ENCODE data around the gene SLC7A4.
"Not testable (repeated sequence)": the region's sequence is repeated elsewhere in the genome, so short reads cannot be mapped to it uniquely, and the experiment has no call there.

The SLC7A4 gene

DNA sequence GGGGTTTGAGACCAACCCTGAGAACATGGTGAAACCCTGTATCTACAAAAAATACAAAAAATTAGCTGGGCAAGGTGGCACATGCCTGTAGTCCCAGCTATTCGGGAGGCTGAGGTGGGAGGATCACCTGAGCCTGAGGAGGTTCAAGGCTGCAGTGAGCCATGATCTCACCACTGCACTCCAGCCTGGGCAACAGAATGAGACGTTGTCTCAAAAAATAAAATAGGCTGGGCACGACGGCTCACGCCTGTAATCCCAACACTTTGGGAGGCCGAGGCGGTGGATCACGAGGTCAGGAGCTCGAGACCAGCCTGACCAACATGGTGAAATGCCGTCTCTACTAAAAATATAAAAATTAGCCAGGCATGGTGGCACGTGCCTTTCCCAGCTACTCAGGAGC, 32.1 kb upstream of the SLC7A4 start:
- not testable (repeated sequence) for H3K4me1 ChIP-seq (ENCODE audit: control insufficient read depth, insufficient read depth, low read length, poor library complexity, severe bottlenecking); H3K9me3 ChIP-seq (ENCODE audit: control insufficient read depth, low read length); H3K4me3 ChIP-seq (ENCODE audit: insufficient read depth, low read depth, low read length, poor library complexity, severe bottlenecking); H3K36me3 ChIP-seq (ENCODE audit: control insufficient read depth, insufficient read depth, low read length); H3K27me3 ChIP-seq (replicated peaks; ENCODE audit: control insufficient read depth, insufficient read depth, low read length, poor library complexity, severe bottlenecking); DNase-seq; H3K27ac ChIP-seq (ENCODE audit: insufficient read depth, low read length, poor library complexity, severe bottlenecking)

DNA sequence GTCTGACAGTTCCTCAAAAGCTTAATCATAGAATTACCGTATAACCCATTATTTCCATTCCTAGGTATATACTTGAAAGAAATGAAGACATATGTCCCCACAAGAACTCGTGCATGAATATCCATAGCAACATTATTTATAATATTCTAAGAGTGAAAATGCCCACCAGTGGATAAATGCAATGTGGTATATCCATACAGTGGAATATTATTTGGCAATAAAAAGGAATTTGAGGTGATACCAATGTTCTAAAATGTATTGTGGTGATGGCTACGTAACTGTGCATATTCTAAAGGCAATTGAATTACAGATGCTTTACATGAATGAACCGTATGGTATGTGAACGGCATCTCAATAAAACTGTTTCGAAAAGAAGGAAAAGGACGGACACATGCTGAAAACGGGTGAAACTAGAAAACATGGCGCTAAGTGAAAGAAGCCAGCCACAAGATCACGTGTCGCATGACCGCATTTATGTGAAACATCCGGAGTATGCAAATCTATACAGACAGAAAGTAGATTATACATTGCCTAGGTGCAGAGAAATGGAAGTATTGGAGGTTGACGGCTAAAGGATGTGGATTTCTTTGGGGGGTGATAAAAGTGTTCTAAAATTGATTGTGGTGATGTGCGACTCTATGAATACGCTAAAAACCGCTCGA, 29.4 kb upstream of the SLC7A4 start:
- H3K4me1 ChIP-seq (ENCODE audit: control insufficient read depth, insufficient read depth, low read length, poor library complexity, severe bottlenecking); H3K36me3 ChIP-seq (ENCODE audit: control insufficient read depth, insufficient read depth, low read length); H3K27me3 ChIP-seq (replicated peaks; ENCODE audit: control insufficient read depth, insufficient read depth, low read length, poor library complexity, severe bottlenecking); DNase-seq; H3K4me3 ChIP-seq (ENCODE audit: insufficient read depth, low read depth, low read length, poor library complexity, severe bottlenecking); H3K9me3 ChIP-seq (ENCODE audit: control insufficient read depth, low read length); H3K27ac ChIP-seq (ENCODE audit: insufficient read depth, low read length, poor library complexity, severe bottlenecking): not testable (repeated sequence)

DNA sequence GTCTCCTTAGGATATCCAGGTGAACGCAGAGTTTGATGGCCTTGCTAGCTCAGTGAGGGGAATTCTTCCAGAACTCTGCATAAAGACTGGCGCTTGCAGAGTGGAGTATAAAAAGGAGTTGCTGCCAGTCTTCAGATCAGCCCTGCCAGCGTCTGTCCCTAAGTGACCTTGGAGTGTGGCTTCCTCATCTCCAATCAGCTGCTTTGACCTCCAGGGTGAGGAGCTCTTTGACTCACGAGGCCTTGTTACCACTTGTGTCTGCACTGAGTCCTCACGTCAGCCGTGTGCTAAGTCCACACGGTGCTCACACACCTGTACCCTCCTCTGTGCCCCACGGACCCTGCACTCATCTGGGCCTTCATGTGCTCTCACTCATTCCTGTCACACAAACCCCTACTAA, 28.0 kb upstream of the SLC7A4 start:
- not testable (repeated sequence) for H3K27me3 ChIP-seq (replicated peaks; ENCODE audit: control insufficient read depth, insufficient read depth, low read length, poor library complexity, severe bottlenecking); DNase-seq; H3K27ac ChIP-seq (ENCODE audit: insufficient read depth, low read length, poor library complexity, severe bottlenecking); H3K36me3 ChIP-seq (ENCODE audit: control insufficient read depth, insufficient read depth, low read length); H3K9me3 ChIP-seq (ENCODE audit: control insufficient read depth, low read length); H3K4me1 ChIP-seq (ENCODE audit: control insufficient read depth, insufficient read depth, low read length, poor library complexity, severe bottlenecking); H3K4me3 ChIP-seq (ENCODE audit: insufficient read depth, low read depth, low read length, poor library complexity, severe bottlenecking)

DNA sequence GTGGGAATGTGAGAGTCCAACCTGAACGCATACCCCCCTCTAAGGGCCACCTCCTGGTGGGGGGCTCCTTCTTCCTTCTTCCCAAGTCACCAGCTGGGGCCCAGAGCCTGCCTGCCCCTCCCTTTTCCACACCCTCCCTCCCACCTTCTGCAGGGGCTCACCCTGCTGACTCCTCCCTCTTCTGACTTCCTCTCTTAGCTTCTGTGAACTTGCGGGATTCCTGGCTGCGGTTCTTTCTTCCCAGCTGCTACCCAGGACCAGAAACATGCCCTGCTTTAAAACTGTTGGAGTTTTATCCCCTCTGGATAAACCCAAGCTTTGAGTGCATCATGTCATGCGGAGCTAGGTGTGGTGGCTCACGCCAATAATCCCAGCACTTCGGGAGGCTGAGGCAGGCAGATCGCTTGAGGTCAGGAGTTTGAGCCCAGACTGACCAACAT, 23.5 kb upstream of the SLC7A4 start:
- Histone ChIP-seq H3K4me1 (ENCODE audit: control insufficient read depth, insufficient read depth, low read length, poor library complexity, severe bottlenecking) (peaks cover 10% of the 10 kb centered on the region), H3K27me3 (replicated peaks; ENCODE audit: control insufficient read depth, insufficient read depth, low read length, poor library complexity, severe bottlenecking) (no peaks in the 10 kb centered on the region), H3K27ac (ENCODE audit: insufficient read depth, low read length, poor library complexity, severe bottlenecking) (no peak overlapping the region), H3K4me3 (ENCODE audit: insufficient read depth, low read depth, low read length, poor library complexity, severe bottlenecking) (peak overlapping the region; percentile 25), H3K36me3 (ENCODE audit: control insufficient read depth, insufficient read depth, low read length) (no peaks in the 10 kb centered on the region), H3K9me3 (ENCODE audit: control insufficient read depth, low read length) (no peaks in the 10 kb centered on the region)
- no peak for DNase-seq

- Histone ChIP-seq H3K9me3 (ENCODE audit: control insufficient read depth, low read length) (no peaks in the 10 kb centered on the region), H3K27me3 (replicated peaks; ENCODE audit: control insufficient read depth, insufficient read depth, low read length, poor library complexity, severe bottlenecking) (no peaks in the 10 kb centered on the region), H3K27ac (ENCODE audit: insufficient read depth, low read length, poor library complexity, severe bottlenecking) (no peak overlapping the region), H3K4me3 (ENCODE audit: insufficient read depth, low read depth, low read length, poor library complexity, severe bottlenecking) (peak overlapping the region; percentile 25), H3K36me3 (ENCODE audit: control insufficient read depth, insufficient read depth, low read length) (no peaks in the 10 kb centered on the region), H3K4me1 (ENCODE audit: control insufficient read depth, insufficient read depth, low read length, poor library complexity, severe bottlenecking) (peaks cover 10% of the 10 kb centered on the region)
- no peak for DNase-seq
Observed at GRCh38 chr22:21055564-21055834, 23.1 kb upstream of the SLC7A4 start.

GRCh38 chr22:21054714-21055563, 22.6 kb upstream of the SLC7A4 start:
- no peak overlapping the region for H3K4me3 ChIP-seq (ENCODE audit: insufficient read depth, low read depth, low read length, poor library complexity, severe bottlenecking)
- no peaks in the 10 kb centered on the region for H3K9me3 ChIP-seq (ENCODE audit: control insufficient read depth, low read length)
- H3K36me3 ChIP-seq (ENCODE audit: control insufficient read depth, insufficient read depth, low read length) = no peaks in the 10 kb centered on the region
- H3K27ac ChIP-seq (ENCODE audit: insufficient read depth, low read length, poor library complexity, severe bottlenecking) = no peak overlapping the region
- DNase-seq = no peak
- H3K4me1 ChIP-seq (ENCODE audit: control insufficient read depth, insufficient read depth, low read length, poor library complexity, severe bottlenecking) = peaks cover 10% of the 10 kb centered on the region
- no peaks in the 10 kb centered on the region for H3K27me3 ChIP-seq (replicated peaks; ENCODE audit: control insufficient read depth, insufficient read depth, low read length, poor library complexity, severe bottlenecking)

DNA sequence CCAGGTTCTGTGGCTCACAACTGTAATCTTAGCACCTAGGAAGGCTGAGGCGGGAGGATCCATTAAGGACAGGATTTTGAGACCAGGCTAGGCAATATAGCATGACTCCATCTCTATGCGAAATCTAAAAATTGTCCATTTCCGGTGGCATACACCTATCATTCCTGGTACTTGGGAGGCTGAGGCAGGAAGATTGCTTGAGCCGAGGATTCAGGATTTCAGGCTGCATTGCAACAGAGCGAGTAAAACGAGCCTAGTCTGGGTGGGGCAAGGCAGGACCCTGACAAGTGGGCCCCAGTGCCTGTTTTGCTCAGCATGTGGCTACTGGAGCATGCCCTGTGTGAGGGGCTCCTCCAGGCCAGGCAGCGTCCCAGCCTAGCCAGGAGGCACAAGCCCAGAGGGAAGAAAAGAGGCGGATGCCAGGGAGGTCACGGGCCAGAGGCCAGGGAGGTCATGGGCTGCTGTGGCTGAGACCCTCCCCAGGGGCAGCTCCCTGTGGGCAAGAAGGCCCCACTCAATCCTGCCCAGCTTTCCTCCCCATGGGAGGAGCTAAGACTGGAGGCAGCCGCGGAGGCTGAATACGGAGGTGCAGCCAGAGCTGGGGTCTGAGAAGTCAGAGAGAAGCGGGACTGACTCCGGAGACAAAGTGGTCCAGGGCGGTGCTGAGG, 21.8 kb upstream of the SLC7A4 start:
- H3K36me3 ChIP-seq (ENCODE audit: control insufficient read depth, insufficient read depth, low read length) = no peaks in the 10 kb centered on the region
- no peak overlapping the region for H3K4me3 ChIP-seq (ENCODE audit: insufficient read depth, low read depth, low read length, poor library complexity, severe bottlenecking)
- DNase-seq = no peak
- no peaks in the 10 kb centered on the region for H3K9me3 ChIP-seq (ENCODE audit: control insufficient read depth, low read length)
- H3K27me3 ChIP-seq (replicated peaks; ENCODE audit: control insufficient read depth, insufficient read depth, low read length, poor library complexity, severe bottlenecking) = no peaks in the 10 kb centered on the region
- H3K27ac ChIP-seq (ENCODE audit: insufficient read depth, low read length, poor library complexity, severe bottlenecking) = no peak overlapping the region
- H3K4me1 ChIP-seq (ENCODE audit: control insufficient read depth, insufficient read depth, low read length, poor library complexity, severe bottlenecking) = peaks cover 10% of the 10 kb centered on the region

DNA sequence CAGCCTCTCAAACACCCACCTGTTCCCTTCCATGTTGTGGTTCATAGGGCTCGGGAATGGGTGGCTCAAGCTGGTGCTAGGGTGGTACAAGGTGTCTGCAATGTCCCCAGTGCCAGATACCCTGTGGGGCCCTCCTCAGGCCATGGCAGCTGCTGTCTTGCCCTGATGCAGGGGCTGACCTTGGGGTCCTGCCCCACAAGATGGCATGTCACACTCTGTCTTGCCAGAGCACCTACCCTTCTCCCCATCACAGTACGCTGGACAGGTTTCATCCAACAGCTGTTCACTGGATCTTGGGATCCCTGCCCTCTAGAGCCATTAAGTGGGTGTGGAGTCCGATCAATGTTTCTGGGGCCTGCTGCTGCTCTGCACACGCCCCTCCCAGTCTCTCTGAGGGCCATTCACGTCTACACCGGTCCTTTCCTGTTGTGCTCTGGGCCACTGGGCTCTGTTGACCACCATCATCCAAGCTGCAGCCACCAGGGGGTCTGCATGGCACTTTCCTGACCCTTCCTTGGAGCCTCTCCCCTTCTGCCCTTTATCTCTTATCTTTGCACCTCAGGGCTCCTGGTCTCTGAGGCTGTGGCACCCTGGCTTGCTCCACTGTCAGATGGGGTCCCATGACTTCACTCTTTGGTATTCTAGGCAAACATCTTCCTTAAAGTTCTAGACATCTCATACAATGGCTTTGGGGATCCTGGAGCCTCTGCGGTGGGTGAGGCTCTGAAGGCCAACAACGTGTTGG, 20.5 kb upstream of the SLC7A4 start:
- H3K27me3 ChIP-seq (replicated peaks; ENCODE audit: control insufficient read depth, insufficient read depth, low read length, poor library complexity, severe bottlenecking) = no peaks in the 10 kb centered on the region
- no peaks in the 10 kb centered on the region for H3K9me3 ChIP-seq (ENCODE audit: control insufficient read depth, low read length)
- H3K36me3 ChIP-seq (ENCODE audit: control insufficient read depth, insufficient read depth, low read length) = no peaks in the 10 kb centered on the region
- H3K4me3 ChIP-seq (ENCODE audit: insufficient read depth, low read depth, low read length, poor library complexity, severe bottlenecking) = no peak overlapping the region
- no peak for DNase-seq
- H3K27ac ChIP-seq (ENCODE audit: insufficient read depth, low read length, poor library complexity, severe bottlenecking) = no peak overlapping the region
- H3K4me1 ChIP-seq (ENCODE audit: control insufficient read depth, insufficient read depth, low read length, poor library complexity, severe bottlenecking) = peaks cover 10% of the 10 kb centered on the region

DNA sequence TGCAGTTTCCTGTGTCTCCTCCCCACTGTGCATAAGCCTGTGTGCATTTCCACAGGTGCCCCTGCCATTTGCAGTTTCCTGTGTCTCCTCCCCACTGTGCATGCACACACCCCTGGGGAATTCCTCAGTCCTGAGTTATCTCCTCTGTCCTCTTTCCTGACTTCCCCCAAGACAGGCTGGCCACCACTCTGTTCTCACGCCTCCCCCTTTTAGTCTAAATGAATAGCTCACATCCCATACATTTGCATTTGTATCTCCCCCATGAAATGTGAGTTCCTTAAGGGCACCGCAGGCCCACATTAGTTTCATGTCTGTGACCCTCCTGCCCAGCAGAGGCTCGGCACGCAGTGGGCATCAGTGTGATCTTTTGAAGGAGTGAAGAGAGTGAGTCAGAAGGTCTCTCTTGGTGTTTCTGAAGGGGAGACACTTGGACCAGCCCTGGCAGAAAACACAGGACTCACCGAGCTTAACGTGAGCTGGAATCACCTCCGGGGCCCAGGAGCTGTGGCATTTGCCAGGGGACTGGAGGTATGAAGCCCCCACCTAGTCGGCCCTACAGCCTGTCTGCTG, 19.6 kb upstream of the SLC7A4 start:
- DNase-seq = no peak
- no peak overlapping the region for H3K27ac ChIP-seq (ENCODE audit: insufficient read depth, low read length, poor library complexity, severe bottlenecking)
- H3K9me3 ChIP-seq (ENCODE audit: control insufficient read depth, low read length) = no peaks in the 10 kb centered on the region
- no peaks in the 10 kb centered on the region for H3K36me3 ChIP-seq (ENCODE audit: control insufficient read depth, insufficient read depth, low read length)
- peaks cover 10% of the 10 kb centered on the region for H3K4me1 ChIP-seq (ENCODE audit: control insufficient read depth, insufficient read depth, low read length, poor library complexity, severe bottlenecking)
- no peak overlapping the region for H3K4me3 ChIP-seq (ENCODE audit: insufficient read depth, low read depth, low read length, poor library complexity, severe bottlenecking)
- H3K27me3 ChIP-seq (replicated peaks; ENCODE audit: control insufficient read depth, insufficient read depth, low read length, poor library complexity, severe bottlenecking) = no peaks in the 10 kb centered on the region
